ENCODE measurements around the gene SDHC.
A peak's percentile ranks its signal among the peaks of the same experiment; 100 is the strongest.

Gene SDHC

DNA sequence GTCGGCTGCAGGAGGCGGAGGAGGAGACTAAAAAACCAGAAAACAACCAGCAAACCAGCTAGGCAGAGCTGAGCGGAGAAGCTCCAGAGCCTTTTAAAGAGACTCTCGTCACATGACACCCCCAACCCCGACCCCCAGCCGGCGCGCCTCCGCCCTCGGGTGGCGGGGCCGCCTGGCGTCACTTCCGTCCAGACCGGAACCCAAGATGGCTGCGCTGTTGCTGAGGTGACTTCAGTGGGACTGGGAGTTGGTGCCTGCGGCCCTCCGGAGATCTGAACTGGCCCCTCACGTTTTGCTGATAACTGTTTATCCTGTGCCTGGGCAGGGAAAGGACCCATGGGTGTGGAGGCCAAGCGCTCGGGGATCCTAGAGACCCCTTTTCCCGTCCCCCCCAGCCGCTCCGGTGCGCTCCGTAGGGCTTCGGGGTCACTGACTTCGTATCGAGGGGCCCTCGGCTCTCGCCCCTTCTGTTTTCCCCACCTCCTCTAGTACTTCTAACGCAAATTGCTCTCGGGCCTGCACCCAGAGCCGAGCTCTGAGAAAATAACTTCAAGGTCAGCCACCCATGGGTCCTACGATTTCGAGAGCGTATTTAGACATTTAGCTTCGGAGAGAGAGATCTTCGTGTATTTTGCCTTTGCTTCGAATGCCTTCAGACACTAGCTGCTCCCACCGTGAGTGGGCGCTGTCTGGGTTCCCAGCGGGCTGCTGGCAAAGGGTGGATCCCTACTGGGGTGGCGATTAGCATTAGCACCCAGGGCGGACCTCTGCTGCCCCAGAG, at the start of gene SDHC:
TSS of gene SDHC (plus strand) at position 181 of the 781 bp plus-strand sequence. CDS start at position 206, 25 bp downstream.
- peak within 1 kb of the TSS; percentile 97 for H3K27ac Mint-ChIP-seq
- H3K36me3 Mint-ChIP-seq: peaks cover 20% of the 10 kb centered on the region
- peak; percentile 99 for ATAC-seq
- H3K9me3 Mint-ChIP-seq: no peaks in the 10 kb centered on the region
- peaks cover 18% of the 10 kb centered on the region for H3K4me1 Mint-ChIP-seq
- H3K4me3 Mint-ChIP-seq: peak within 1 kb of the TSS; percentile 93
- DNase-seq (ENCODE audit: low spot score in 2 of 2): peak; percentile 75 to 91

GRCh38 chr1:161265305-161265704, 48.9 kb upstream of the SDHC start:
- Mint-ChIP-seq H3K9me3 (no peaks in the 10 kb centered on the region), H3K4me1 (no peaks in the 10 kb centered on the region), H3K36me3 (no peaks in the 10 kb centered on the region), H3K4me3 (no peak overlapping the region), H3K27ac (no peak overlapping the region)
- no peak for ATAC-seq
- DNase-seq (ENCODE audit: low spot score in 2 of 2): no peak

- H3K27ac Mint-ChIP-seq: no peak overlapping the region
These were observed 48.0 kb upstream of the SDHC start for GRCh38 chr1:161266202-161266601.

GRCh38 chr1:161266836-161267235, 47.3 kb upstream of the SDHC start:
- Mint-ChIP-seq H3K4me1 (no peaks in the 10 kb centered on the region), H3K27ac (no peak overlapping the region), H3K4me3 (no peak overlapping the region), H3K9me3 (no peaks in the 10 kb centered on the region), H3K36me3 (no peaks in the 10 kb centered on the region)
- no peak for ATAC-seq
- no peak for DNase-seq (ENCODE audit: low spot score in 2 of 2)

More at GRCh38 chr1:161266202-161266601, 48.0 kb upstream of the SDHC start:
- H3K36me3 Mint-ChIP-seq: no peaks in the 10 kb centered on the region
- no peaks in the 10 kb centered on the region for H3K4me1 Mint-ChIP-seq
- DNase-seq (ENCODE audit: low spot score in 2 of 2): no peak
- no peaks in the 10 kb centered on the region for H3K9me3 Mint-ChIP-seq
- no peak for ATAC-seq
- H3K4me3 Mint-ChIP-seq: no peak overlapping the region

DNA sequence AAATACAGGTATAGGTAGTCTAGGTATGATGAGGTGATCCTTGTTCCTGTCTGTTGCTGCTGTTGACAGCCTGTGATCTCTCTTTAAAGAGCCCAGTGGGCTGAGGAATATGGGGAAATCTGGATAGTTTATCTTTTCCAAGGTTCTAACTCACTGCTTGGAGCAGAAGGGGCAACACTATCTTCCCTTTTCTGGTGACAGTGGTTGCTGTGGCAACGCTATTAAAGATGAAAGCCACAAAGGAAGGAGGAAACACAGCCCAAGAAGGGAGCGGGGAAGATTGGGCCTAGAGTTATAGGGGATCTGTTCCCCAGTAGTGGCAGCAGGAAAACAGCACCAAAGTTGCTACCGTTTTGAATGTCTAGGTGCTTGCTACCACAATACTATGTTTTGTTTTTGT, 46.9 kb upstream of the SDHC start:
- ATAC-seq (no peak), DNase-seq (ENCODE audit: low spot score in 2 of 2) (no peak)
- H3K36me3 Mint-ChIP-seq: no peaks in the 10 kb centered on the region
- H3K4me3 Mint-ChIP-seq: no peak overlapping the region
- H3K4me1 Mint-ChIP-seq: no peaks in the 10 kb centered on the region
- no peaks in the 10 kb centered on the region for H3K9me3 Mint-ChIP-seq
- H3K27ac Mint-ChIP-seq: no peak overlapping the region

DNA sequence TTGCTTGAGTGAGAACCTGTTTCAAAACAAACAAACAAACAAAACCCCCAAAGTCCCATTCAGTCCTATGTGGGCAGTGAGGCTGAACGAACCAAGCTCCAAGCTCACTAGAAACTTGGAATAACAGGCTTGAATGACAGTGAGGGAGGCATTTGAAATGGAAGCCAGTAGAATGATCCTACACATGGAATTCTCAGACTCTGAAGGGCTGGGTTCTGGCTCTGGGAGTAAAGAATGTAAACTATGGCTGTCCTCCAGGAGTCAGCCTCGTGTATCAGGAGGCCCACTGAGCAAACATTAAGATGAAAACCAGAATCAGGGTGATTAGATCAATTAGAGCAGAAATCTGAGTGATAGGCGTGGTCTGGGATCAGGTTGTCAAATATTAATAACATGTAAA, 40.8 kb upstream of the SDHC start:
- H3K4me1 Mint-ChIP-seq: no peaks in the 10 kb centered on the region
- no peaks in the 10 kb centered on the region for H3K36me3 Mint-ChIP-seq
- no peak overlapping the region for H3K27ac Mint-ChIP-seq
- H3K4me3 Mint-ChIP-seq: no peak overlapping the region
- ATAC-seq: no peak
- no peaks in the 10 kb centered on the region for H3K9me3 Mint-ChIP-seq
- DNase-seq (ENCODE audit: low spot score in 2 of 2): no peak

DNA sequence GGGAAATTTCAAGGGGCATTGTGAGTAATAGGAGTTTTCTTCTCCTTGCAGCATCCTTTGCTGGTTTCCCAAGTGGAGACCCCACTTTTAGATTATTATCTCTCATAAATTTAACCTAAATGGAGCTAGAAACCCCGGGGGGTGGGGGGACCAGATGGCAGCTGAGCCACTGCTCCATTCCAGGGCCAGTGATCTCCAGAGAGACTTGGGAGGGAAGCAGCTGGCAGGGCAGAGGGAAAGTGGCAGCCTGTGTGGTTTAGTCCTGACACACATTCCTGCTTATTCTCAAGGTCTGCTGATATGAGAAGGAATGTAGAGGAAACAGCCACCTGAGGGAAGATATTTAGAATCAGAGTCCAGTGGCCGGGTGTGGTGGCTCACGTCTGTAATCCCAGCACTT, 39.3 kb upstream of the SDHC start:
- Mint-ChIP-seq H3K36me3 (no peaks in the 10 kb centered on the region), H3K9me3 (no peaks in the 10 kb centered on the region), H3K4me3 (no peak overlapping the region), H3K27ac (no peak overlapping the region), H3K4me1 (no peaks in the 10 kb centered on the region)
- no peak for DNase-seq (ENCODE audit: low spot score in 2 of 2)
- ATAC-seq: no peak

- Mint-ChIP-seq H3K4me1 (no peaks in the 10 kb centered on the region), H3K27ac (no peak overlapping the region), H3K4me3 (no peak overlapping the region), H3K36me3 (no peaks in the 10 kb centered on the region), H3K9me3 (no peaks in the 10 kb centered on the region)
- DNase-seq (ENCODE audit: low spot score in 2 of 2) (no peak), ATAC-seq (no peak)
These were observed 31.2 kb upstream of the SDHC start for GRCh38 chr1:161282991-161283390.

DNA sequence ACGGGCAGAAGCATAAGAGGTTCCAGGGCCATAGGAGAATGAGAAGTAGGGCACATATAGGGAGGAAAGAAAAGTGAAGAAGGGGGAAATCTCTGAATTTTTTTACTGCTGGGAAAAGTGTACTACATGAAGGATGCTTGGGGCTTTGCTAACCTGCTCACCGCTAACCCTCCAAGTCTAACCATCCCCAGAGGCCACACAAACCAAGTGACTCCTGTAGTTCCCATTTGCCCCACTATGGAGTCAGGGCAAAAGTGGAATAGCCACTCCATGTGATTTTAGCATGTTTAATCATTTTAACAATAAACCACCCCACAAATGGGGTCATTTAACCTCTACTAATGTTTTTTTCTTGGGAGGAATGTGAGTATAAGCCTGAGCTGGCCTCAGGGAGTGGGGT, 29.1 kb upstream of the SDHC start:
- no peak overlapping the region for H3K27ac Mint-ChIP-seq
- no peak overlapping the region for H3K4me3 Mint-ChIP-seq
- no peaks in the 10 kb centered on the region for H3K4me1 Mint-ChIP-seq
- ATAC-seq (no peak), DNase-seq (ENCODE audit: low spot score in 2 of 2) (no peak)
- H3K36me3 Mint-ChIP-seq: no peaks in the 10 kb centered on the region
- H3K9me3 Mint-ChIP-seq: no peaks in the 10 kb centered on the region

DNA sequence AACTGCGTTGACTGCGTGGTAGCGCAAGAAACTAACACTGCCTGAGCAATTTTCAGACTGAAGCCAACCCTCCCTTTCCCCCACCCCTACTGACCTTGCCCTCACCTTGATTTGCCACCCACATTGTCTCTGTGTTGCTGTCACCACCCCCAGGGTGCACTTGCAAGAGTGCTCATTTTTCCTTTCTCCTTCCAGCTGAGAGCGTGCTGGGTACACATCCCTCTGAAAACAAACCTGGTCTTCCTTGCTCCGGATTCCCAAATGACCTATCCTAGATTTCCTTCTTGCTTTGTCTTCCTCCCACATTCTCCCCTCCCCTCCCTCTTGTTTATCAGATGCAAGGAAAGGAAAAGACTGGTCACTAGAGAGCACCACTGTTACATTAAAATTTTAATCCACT, 28.7 kb upstream of the SDHC start:
- Mint-ChIP-seq H3K36me3 (no peaks in the 10 kb centered on the region), H3K27ac (no peak overlapping the region), H3K4me1 (no peaks in the 10 kb centered on the region), H3K4me3 (no peak overlapping the region), H3K9me3 (no peaks in the 10 kb centered on the region)
- DNase-seq (ENCODE audit: low spot score in 2 of 2) (no peak), ATAC-seq (no peak)

GRCh38 chr1:161287482-161288054, 26.6 kb upstream of the SDHC start:
- no peaks in the 10 kb centered on the region for H3K36me3 Mint-ChIP-seq
- H3K4me3 Mint-ChIP-seq: no peak overlapping the region
- DNase-seq (ENCODE audit: low spot score in 2 of 2): no peak
- no peaks in the 10 kb centered on the region for H3K4me1 Mint-ChIP-seq
- no peak overlapping the region for H3K27ac Mint-ChIP-seq
- no peaks in the 10 kb centered on the region for H3K9me3 Mint-ChIP-seq
- no peak for ATAC-seq

DNA sequence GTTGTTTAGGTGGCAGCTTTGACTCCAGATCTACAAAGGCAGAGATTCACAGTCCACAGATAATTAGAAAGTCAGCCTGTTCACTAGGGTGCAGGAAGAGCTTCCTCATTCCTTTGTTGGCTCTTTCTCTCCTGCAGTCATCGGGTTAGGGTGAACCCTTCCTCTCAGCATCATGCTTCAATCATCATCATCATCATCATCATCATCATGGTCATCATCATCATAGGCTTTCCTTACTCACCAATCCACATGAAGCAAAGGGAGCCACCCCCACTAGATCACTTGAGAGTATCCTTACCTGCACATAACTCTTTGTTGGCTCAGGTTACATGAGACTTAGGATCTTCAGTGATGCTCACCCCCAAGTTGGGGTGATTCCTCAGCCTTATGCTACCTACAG, 23.4 kb upstream of the SDHC start:
- H3K36me3 Mint-ChIP-seq: no peaks in the 10 kb centered on the region
- H3K9me3 Mint-ChIP-seq: no peaks in the 10 kb centered on the region
- ATAC-seq (no peak), DNase-seq (ENCODE audit: low spot score in 2 of 2) (no peak)
- H3K4me1 Mint-ChIP-seq: no peaks in the 10 kb centered on the region
- no peak overlapping the region for H3K27ac Mint-ChIP-seq
- H3K4me3 Mint-ChIP-seq: no peak overlapping the region

GRCh38 chr1:161297415-161297814, 16.8 kb upstream of the SDHC start:
- no peak overlapping the region for H3K27ac Mint-ChIP-seq
- H3K9me3 Mint-ChIP-seq: no peaks in the 10 kb centered on the region
- no peak for DNase-seq (ENCODE audit: low spot score in 2 of 2)
- H3K4me3 Mint-ChIP-seq: no peak overlapping the region
- H3K4me1 Mint-ChIP-seq: peaks cover 6% of the 10 kb centered on the region
- no peak for ATAC-seq
- no peaks in the 10 kb centered on the region for H3K36me3 Mint-ChIP-seq

DNA sequence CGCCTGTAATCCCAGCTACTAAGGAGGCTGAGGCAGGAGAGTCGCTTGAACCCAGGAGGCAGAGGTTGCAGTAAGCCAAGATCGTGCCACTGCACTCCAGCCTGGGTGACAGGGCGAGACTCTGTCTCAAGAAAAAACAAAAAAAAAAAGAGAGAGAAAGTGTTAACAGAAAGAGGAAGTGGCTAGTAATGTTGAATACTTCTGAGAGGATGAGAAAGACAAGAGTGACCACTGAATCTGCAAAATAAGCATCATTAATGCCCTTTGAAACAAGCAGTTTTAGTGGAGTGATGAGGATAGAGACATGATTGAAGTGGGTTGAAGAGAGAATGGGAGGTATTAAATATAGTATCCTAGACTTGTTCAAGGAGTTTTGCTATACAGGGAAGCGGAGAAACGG, 16.1 kb upstream of the SDHC start:
- ATAC-seq (no peak), DNase-seq (ENCODE audit: low spot score in 2 of 2) (no peak)
- H3K9me3 Mint-ChIP-seq: no peaks in the 10 kb centered on the region
- peaks cover 1% of the 10 kb centered on the region for H3K36me3 Mint-ChIP-seq
- no peak overlapping the region for H3K27ac Mint-ChIP-seq
- H3K4me1 Mint-ChIP-seq: peaks cover 6% of the 10 kb centered on the region
- no peak overlapping the region for H3K4me3 Mint-ChIP-seq

DNA sequence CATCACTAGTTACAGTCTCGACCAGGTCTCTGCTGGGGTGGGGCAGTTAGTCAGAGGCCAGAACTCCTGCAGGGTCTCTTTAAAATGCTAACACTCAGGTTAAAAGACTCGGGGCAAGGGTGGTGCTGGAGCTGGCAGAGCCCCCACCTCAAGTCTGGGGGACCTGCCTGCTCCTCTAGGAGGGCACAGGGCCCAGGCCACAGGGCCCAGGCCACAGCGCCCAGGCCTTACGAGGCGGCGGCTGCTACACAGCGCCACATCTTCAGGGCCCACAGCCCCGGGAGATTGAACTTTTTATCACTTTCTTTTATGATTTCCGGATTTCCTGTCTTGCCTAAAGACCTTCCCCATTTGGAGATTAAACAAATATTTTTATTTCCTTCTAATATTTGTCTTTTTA, 14.8 kb upstream of the SDHC start:
- Mint-ChIP-seq H3K27ac (no peak overlapping the region), H3K9me3 (no peaks in the 10 kb centered on the region), H3K4me3 (no peak overlapping the region), H3K4me1 (peaks cover 7% of the 10 kb centered on the region), H3K36me3 (peaks cover 5% of the 10 kb centered on the region)
- no peak for ATAC-seq
- DNase-seq (ENCODE audit: low spot score in 2 of 2): no peak

DNA sequence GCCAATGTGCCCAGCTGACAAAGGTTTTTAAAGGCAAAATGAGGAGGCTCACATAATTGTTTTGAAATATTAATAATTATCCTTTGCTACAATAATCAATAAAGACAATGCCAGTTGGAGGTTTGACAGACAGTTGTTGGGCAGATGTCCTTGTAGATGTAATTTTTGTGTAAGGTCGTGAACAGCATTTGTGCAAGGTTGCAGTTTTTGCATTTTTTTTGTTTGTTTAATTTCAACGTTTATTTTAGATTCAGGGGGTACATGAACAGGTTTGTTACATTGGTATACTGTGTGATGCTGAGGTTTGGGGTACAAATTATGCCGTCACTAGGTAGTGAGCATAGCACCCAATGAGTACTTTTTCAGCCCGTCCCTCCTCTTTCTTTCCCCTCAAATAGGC, 13.7 kb upstream of the SDHC start:
- no peak for ATAC-seq
- peaks cover 5% of the 10 kb centered on the region for H3K36me3 Mint-ChIP-seq
- H3K4me1 Mint-ChIP-seq: peaks cover 18% of the 10 kb centered on the region
- no peak for DNase-seq (ENCODE audit: low spot score in 2 of 2)
- no peaks in the 10 kb centered on the region for H3K9me3 Mint-ChIP-seq
- H3K4me3 Mint-ChIP-seq: no peak overlapping the region
- no peak overlapping the region for H3K27ac Mint-ChIP-seq
